Measurements from ENCODE around the gene ENDOV.

The ENDOV gene

DNA sequence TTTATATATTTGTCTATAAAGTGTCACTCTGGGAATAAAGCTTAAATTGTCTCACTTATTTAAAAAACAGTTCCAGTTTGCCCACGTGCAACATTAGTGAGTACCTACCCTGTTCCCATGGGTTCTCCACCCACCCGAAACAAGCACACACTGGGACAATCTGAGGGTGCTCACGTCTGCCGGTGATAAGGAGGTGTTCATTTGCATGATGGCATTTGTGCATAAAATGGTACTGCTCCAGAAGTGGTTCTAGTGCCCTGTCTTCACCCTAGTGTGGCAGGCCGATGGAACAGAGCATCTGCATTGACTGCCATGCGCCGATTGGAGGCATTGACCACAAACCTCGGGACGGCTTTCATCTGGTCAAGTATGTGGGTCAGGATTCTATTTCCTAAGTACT is 35.6 kb upstream of the ENDOV start:
- H3K4me3 ChIP-seq (ENCODE audit: low read depth, low read length): no peak overlapping the region
- H3K36me3 ChIP-seq: peaks cover 5% of the 10 kb centered on the region; the same call in 1 of the 2 replicates
- H3K27me3 ChIP-seq: no peaks in the 10 kb centered on the region
- TF ChIP-seq CTCF (IDR thresholded peaks at IDR 0.05; ENCODE audit: low read depth, low read length): no peak
- no peak for DNase-seq
- no peaks in the 10 kb centered on the region for H3K9me3 ChIP-seq
- no peaks in the 10 kb centered on the region for H3K4me1 ChIP-seq

DNA sequence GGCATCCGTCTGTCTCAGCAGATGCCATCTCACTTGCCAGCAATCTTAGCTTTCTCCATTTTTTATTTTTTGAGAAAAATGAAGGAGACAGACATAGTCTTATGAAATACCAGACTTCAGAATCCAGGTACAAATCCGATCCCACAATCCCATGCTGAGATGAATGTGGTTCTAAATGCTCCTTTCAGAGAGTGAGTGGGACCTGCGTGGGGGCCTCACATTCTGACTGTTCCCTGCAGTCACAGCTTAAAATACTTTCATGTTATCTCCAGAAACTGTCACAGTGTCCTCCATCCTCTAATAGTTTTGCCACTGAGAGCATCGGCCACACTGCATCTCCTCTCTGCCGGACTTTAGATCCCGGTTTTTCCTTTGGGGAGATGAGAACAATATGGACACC is 34.9 kb upstream of the ENDOV start:
- Histone ChIP-seq H3K4me3 (ENCODE audit: low read depth, low read length) (no peak overlapping the region), H3K4me1 (no peaks in the 10 kb centered on the region), H3K36me3 (peaks cover 5% of the 10 kb centered on the region; the same call in 1 of the 2 replicates), H3K9me3 (no peaks in the 10 kb centered on the region), H3K27me3 (no peaks in the 10 kb centered on the region)
- DNase-seq: no peak
- TF ChIP-seq CTCF (IDR thresholded peaks at IDR 0.05; ENCODE audit: low read depth, low read length): no peak

DNA sequence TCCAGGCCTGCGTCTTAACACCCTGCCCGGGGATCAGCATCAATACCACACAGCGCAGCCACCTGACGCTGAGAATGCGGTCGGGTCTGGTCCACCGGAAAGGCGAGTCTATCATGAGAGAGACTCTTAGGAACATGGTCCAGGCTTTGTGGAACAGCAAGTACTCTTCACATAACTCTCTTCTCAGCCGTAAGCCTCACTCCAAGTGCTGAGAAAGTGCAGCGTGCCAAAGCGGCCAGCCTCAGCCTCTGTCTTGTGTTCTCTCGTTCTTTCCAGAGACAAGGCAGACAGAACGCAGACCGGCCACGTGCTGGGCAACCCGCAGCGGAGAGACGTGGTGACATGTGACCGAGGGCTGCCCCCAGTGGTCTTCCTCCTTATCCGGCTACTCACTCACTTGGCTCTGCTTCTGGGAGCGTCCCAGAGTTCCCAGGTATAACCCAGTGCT is 34.4 kb upstream of the ENDOV start:
- no peak overlapping the region for H3K4me3 ChIP-seq (ENCODE audit: low read depth, low read length)
- no peak for DNase-seq
- TF ChIP-seq CTCF (IDR thresholded peaks at IDR 0.05; ENCODE audit: low read depth, low read length): no peak
- no peaks in the 10 kb centered on the region for H3K27me3 ChIP-seq
- no peaks in the 10 kb centered on the region for H3K4me1 ChIP-seq
- H3K9me3 ChIP-seq: no peaks in the 10 kb centered on the region
- peaks cover 5% of the 10 kb centered on the region; the same call in 1 of the 2 replicates for H3K36me3 ChIP-seq

GRCh38 chr17:80381416-80381923 is 33.5 kb upstream of the ENDOV start:
- Histone ChIP-seq H3K27me3 (no peaks in the 10 kb centered on the region), H3K36me3 (peaks cover under 1% of the 10 kb centered on the region), H3K4me3 (ENCODE audit: low read depth, low read length) (no peak overlapping the region), H3K9me3 (no peaks in the 10 kb centered on the region), H3K4me1 (no peaks in the 10 kb centered on the region)
- DNase-seq: no peak
- TF ChIP-seq CTCF (IDR thresholded peaks at IDR 0.05; ENCODE audit: low read depth, low read length): no peak

DNA sequence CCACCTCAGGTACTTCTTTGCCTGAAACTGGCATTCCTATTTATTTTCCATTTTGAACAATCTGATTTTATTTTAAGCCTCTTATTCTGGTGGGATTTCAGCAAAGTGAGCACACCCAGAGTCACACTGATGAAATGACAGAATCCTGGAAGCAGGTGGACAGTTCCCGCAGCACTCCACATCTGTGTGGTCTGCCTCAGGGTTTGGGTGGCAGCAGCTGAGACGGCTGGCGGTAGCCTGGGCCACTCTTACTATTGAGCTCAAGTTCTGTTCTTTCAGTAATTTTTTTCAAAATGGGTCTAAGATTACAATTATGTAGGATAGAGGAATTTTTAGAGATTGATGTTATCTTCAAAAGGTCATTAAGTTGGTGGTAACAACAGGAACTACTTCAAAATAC is 32.5 kb upstream of the ENDOV start:
- Histone ChIP-seq H3K4me1 (no peaks in the 10 kb centered on the region), H3K36me3 (no peaks in the 10 kb centered on the region; the same call in none of the 2 replicates), H3K27me3 (no peaks in the 10 kb centered on the region), H3K9me3 (no peaks in the 10 kb centered on the region), H3K4me3 (ENCODE audit: low read depth, low read length) (no peak overlapping the region)
- TF ChIP-seq CTCF (IDR thresholded peaks at IDR 0.05; ENCODE audit: low read depth, low read length): no peak
- no peak for DNase-seq

DNA sequence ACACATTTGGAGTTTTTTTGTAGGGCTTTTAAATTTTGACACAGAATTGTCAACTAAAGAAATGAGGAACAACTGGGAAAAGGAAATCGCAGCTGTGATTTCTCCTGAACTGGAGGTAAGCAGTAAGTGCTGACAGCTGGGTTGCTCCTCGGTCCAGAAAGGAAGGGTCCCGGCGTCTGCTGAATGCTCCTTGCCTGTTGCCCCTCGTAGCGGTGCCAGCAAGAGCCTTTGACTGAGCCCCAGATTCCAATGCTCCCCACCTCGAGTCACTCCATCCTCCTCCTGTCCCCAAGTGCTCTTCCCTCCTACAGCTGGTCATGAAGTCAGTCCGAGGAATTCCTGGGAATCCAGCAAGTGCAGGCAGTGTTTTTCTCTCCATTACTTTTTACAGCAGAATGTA is 32.0 kb upstream of the ENDOV start:
- no peaks in the 10 kb centered on the region for H3K9me3 ChIP-seq
- H3K27me3 ChIP-seq: no peaks in the 10 kb centered on the region
- no peak for TF ChIP-seq CTCF (IDR thresholded peaks at IDR 0.05; ENCODE audit: low read depth, low read length)
- no peaks in the 10 kb centered on the region; the same call in none of the 2 replicates for H3K36me3 ChIP-seq
- H3K4me1 ChIP-seq: no peaks in the 10 kb centered on the region
- DNase-seq: no peak
- H3K4me3 ChIP-seq (ENCODE audit: low read depth, low read length): no peak overlapping the region

Data from BE2C (cell line).